ENCODE results near the gene UBE2F.

UBE2F gene

GRCh38 chr2:238080518-238080917 is 113.7 kb downstream of the UBE2F start:
- no peak for DNase-seq (ENCODE audit: low read depth in 3 of 3)

GRCh38 chr2:238081150-238081549 is 114.3 kb downstream of the UBE2F start:
- no peak for DNase-seq (ENCODE audit: low read depth in 3 of 3)

- no peak for DNase-seq (ENCODE audit: low read depth in 3 of 3)
Measured at GRCh38 chr2:238081561-238081960, 114.7 kb downstream of the UBE2F start.

GRCh38 chr2:238082151-238082550 is 115.3 kb downstream of the UBE2F start:
- no peak for DNase-seq (ENCODE audit: low read depth in 3 of 3)

- no peak for DNase-seq (ENCODE audit: low read depth in 3 of 3)
Measured at GRCh38 chr2:238082827-238083226, 116.0 kb downstream of the UBE2F start.

- DNase-seq (ENCODE audit: low read depth in 3 of 3), result no peak
Measured at GRCh38 chr2:238083919-238084318, 117.1 kb downstream of the UBE2F start.

GRCh38 chr2:238084761-238085160 is 117.9 kb downstream of the UBE2F start:
- DNase-seq (ENCODE audit: low read depth in 3 of 3), result no peak

GRCh38 chr2:238085899-238086298 is 119.1 kb downstream of the UBE2F start:
- DNase-seq (ENCODE audit: low read depth in 3 of 3), result no peak

GRCh38 chr2:238087211-238087610 is 120.4 kb downstream of the UBE2F start:
- no peak for DNase-seq (ENCODE audit: low read depth in 3 of 3)

GRCh38 chr2:238090887-238091286 is 124.1 kb downstream of the UBE2F start:
- DNase-seq (ENCODE audit: low read depth in 3 of 3), result no peak

GRCh38 chr2:238091436-238092060 is 124.7 kb downstream of the UBE2F start:
- DNase-seq (ENCODE audit: low read depth in 3 of 3), result no peak

All from stimulated activated CD4-positive, alpha-beta T cell treated with anti-CD3 and anti-CD28 coated beads, TNF-alpha, amount 100 ng/mL, for 4 hours (primary cell).